ENCODE data around the gene MRPL52. TPM values are rescaled to one million over a fixed set of nuclear protein-coding genes. Genes with fewer than 3 reads are reported as not detected.

MRPL52 gene
- total RNA-seq, 4 donors from 2014 or later, result 24.8 to 230 (median 41.4) TPM

- intact Hi-C loops (cut with DNase I; ENCODE audit: low total_unique reads), result no loop called here
These were observed 32.0 kb downstream of the MRPL52 start for GRCh38 chr14:22861651-22862050.

GRCh38 chr14:22864979-22865378 lies 35.3 kb downstream of the MRPL52 start:
- no peak for DNase-seq (ENCODE audit: low spot score in 2 of 2)
- H3K4me3 ChIP-seq (ENCODE audit: low read depth, poor library complexity, severe bottlenecking), result no peak overlapping the region
- intact Hi-C loops (cut with DNase I; ENCODE audit: low total_unique reads), result no loop called here
- TF ChIP-seq, protein P1, sequence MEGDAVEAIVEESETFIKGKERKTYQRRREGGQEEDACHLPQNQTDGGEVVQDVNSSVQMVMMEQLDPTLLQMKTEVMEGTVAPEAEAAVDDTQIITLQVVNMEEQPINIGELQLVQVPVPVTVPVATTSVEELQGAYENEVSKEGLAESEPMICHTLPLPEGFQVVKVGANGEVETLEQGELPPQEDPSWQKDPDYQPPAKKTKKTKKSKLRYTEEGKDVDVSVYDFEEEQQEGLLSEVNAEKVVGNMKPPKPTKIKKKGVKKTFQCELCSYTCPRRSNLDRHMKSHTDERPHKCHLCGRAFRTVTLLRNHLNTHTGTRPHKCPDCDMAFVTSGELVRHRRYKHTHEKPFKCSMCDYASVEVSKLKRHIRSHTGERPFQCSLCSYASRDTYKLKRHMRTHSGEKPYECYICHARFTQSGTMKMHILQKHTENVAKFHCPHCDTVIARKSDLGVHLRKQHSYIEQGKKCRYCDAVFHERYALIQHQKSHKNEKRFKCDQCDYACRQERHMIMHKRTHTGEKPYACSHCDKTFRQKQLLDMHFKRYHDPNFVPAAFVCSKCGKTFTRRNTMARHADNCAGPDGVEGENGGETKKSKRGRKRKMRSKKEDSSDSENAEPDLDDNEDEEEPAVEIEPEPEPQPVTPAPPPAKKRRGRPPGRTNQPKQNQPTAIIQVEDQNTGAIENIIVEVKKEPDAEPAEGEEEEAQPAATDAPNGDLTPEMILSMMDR (IDR thresholded peaks at IDR 0.05), result no peak
- no peak for TF ChIP-seq POLR2A (IDR thresholded peaks at IDR 0.05)
- WGBS, 2 donors, result 91 to 97% methylated on average over 4 of the region's 4 CpGs

More at GRCh38 chr14:22861651-22862050, 32.0 kb downstream of the MRPL52 start:
- no peak for TF ChIP-seq POLR2A (IDR thresholded peaks at IDR 0.05)
- TF ChIP-seq, protein P1 (IDR thresholded peaks at IDR 0.05), result no peak
- H3K4me3 ChIP-seq (ENCODE audit: low read depth, poor library complexity, severe bottlenecking), result no peak overlapping the region
- DNase-seq (ENCODE audit: low spot score in 2 of 2), result no peak

- TF ChIP-seq, protein P1 (IDR thresholded peaks at IDR 0.05), result no peak
- TF ChIP-seq POLR2A (IDR thresholded peaks at IDR 0.05), result no peak
- intact Hi-C loops (cut with DNase I; ENCODE audit: low total_unique reads), result no loop called here
- WGBS, 2 donors, result 43 to 46% methylated on average over 6 of the region's 6 CpGs
- H3K4me3 ChIP-seq (ENCODE audit: low read depth, poor library complexity, severe bottlenecking), result no peak overlapping the region
- no peak for DNase-seq (ENCODE audit: low spot score in 2 of 2)
These were observed 36.0 kb downstream of the MRPL52 start for GRCh38 chr14:22865424-22866405.

DNA sequence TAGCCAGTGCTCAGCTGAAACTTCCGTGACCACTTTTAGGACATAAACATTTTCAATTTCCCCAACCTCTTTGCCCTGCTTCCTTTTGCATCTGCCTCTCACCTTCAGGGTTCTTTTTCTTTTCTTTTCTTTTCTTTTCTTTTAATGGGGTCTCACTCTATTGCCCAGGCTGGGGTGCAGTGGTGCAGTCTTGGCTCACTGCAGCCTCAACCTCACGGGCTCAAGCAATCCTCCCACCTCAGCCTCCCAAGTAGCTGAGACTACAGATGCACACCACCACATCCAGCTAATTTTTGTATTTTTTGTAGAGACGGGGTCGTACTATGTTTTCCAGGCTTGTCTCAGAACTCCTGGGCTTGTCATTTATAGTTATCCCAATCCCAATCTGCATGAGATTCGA lies 37.2 kb downstream of the MRPL52 start:
- no peak for DNase-seq (ENCODE audit: low spot score in 2 of 2)
- H3K4me3 ChIP-seq (ENCODE audit: low read depth, poor library complexity, severe bottlenecking), result no peak overlapping the region
- WGBS, 2 donors, result 95 to 96% methylated on average over 5 of the region's 5 CpGs
- TF ChIP-seq, protein P1 (IDR thresholded peaks at IDR 0.05), result no peak
- TF ChIP-seq POLR2A (IDR thresholded peaks at IDR 0.05), result no peak
- intact Hi-C loops (cut with DNase I; ENCODE audit: low total_unique reads), result no loop called here

- 0 to 2% methylated on average over 1 of the region's 1 CpG for WGBS, 2 donors
- DNase-seq (ENCODE audit: low spot score in 2 of 2), result no peak
- intact Hi-C loops (cut with DNase I; ENCODE audit: low total_unique reads), result no loop called here
- no peak overlapping the region for H3K4me3 ChIP-seq (ENCODE audit: low read depth, poor library complexity, severe bottlenecking)
- TF ChIP-seq, protein P1 (IDR thresholded peaks at IDR 0.05), result no peak
- TF ChIP-seq POLR2A (IDR thresholded peaks at IDR 0.05), result no peak
These were observed 41.1 kb downstream of the MRPL52 start for GRCh38 chr14:22870811-22871223.

Measured in lower leg skin (tissue), 4 donors.